SK-N-SH (cell line): ENCODE data around the gene TBCE.

Experiments used
- JUND ChIP-seq: IDR thresholded peaks from 2 replicates; pipeline ENCODE4 v1.4.0; 2012
- YY1 ChIP-seq: IDR thresholded peaks from 2 replicates; pipeline ENCODE4 v1.4.0; 2012; ENCODE audit warnings: low read depth, mild to moderate bottlenecking
- TF ChIP-seq, protein P1 (sequence below): fragments of 200-600 bp; sonication (generic); IDR thresholded peaks from 2 replicates; pipeline ENCODE4 v1.6.1; 2017; ENCODE audit warnings: antibody characterized with exemption, mild to moderate bottlenecking, moderate library complexity
- TF ChIP-seq, protein P2 (sequence below): fragments of 150-350 bp; IDR thresholded peaks from 2 replicates; pipeline ENCODE4 v1.6.1; 2017; ENCODE audit warnings: antibody characterized with exemption, low read length, low read depth, borderline replicate concordance
- TF ChIP-seq, protein P3 (sequence below): IDR thresholded peaks from 2 replicates; pipeline ENCODE4 v1.4.0; 2012; ENCODE audit warnings: low read depth

DNA sequence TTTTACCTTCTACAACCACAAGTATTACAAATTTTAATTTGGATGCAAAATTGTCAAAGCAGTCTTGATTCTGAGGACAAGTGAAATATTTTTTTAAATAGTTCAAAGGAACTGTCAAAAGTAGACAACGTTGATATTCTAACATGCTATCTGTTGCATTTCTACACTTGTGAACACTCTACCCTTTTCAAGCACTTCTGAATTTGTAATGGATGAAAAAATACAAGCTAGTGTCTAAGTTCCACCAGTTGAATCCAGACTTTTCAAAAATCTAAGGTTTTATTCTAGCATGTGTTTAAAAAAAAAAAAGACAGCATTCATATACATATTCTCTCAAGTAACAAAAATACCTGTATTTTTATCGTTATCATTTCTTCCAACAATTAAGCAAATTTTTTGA, 41.4 kb upstream of the TBCE start:
- TF ChIP-seq, protein P1, sequence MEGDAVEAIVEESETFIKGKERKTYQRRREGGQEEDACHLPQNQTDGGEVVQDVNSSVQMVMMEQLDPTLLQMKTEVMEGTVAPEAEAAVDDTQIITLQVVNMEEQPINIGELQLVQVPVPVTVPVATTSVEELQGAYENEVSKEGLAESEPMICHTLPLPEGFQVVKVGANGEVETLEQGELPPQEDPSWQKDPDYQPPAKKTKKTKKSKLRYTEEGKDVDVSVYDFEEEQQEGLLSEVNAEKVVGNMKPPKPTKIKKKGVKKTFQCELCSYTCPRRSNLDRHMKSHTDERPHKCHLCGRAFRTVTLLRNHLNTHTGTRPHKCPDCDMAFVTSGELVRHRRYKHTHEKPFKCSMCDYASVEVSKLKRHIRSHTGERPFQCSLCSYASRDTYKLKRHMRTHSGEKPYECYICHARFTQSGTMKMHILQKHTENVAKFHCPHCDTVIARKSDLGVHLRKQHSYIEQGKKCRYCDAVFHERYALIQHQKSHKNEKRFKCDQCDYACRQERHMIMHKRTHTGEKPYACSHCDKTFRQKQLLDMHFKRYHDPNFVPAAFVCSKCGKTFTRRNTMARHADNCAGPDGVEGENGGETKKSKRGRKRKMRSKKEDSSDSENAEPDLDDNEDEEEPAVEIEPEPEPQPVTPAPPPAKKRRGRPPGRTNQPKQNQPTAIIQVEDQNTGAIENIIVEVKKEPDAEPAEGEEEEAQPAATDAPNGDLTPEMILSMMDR: no peak
- no peak for TF ChIP-seq JUND
- no peak for TF ChIP-seq YY1
- TF ChIP-seq, protein P2, sequence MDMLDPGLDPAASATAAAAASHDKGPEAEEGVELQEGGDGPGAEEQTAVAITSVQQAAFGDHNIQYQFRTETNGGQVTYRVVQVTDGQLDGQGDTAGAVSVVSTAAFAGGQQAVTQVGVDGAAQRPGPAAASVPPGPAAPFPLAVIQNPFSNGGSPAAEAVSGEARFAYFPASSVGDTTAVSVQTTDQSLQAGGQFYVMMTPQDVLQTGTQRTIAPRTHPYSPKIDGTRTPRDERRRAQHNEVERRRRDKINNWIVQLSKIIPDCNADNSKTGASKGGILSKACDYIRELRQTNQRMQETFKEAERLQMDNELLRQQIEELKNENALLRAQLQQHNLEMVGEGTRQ: no peak
- TF ChIP-seq, protein P3, sequence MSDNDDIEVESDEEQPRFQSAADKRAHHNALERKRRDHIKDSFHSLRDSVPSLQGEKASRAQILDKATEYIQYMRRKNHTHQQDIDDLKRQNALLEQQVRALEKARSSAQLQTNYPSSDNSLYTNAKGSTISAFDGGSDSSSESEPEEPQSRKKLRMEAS: no peak
